Peyer's patch (tissue), 4 donors: ENCODE data around the gene MRNIP.

Source experiments
- CTCF ChIP-seq, 6 experiments: fragments of 450-650 bp in 4 of 6; fragments of 200-600 bp in 2 of 6; sonication (generic) in 1 of 6; IDR thresholded peaks; one replicate each; pipeline ENCODE4 v1.5.1; 2017 to 2019; ENCODE audit warnings: antibody characterized with exemption in 6 of 6, mild to moderate bottlenecking in 3 of 6, moderate library complexity in 1 of 6
- POLR2A ChIP-seq, 2 donors: fragments of 450-650 bp; IDR thresholded peaks; one replicate each; pipeline ENCODE4 v1.5.1; 2017; ENCODE audit warnings: antibody characterized with exemption in 2 of 2, mild to moderate bottlenecking in 2 of 2, moderate library complexity in 2 of 2

GRCh38 chr5:179852993-179853547 is 5.5 kb downstream of the MRNIP start:
- no peak for TF ChIP-seq CTCF (IDR thresholded peaks at IDR 0.05)
- no peak for TF ChIP-seq POLR2A (IDR thresholded peaks at IDR 0.05)
